Neutrophil (primary cell): Measurements from ENCODE around the gene NOL3.

Experiments used
- H3K27ac ChIP-seq: fragments of 200-600 bp; sonication (generic); 2 replicates; pipeline ENCODE4 v1.5.1; 2016; ENCODE audit warnings: mild to moderate bottlenecking, moderate library complexity
- H3K27me3 ChIP-seq: fragments of 200-600 bp; sonication (generic); 2 replicates; pipeline ENCODE4 v1.6.0; 2016; ENCODE audit warnings: mild to moderate bottlenecking
- H3K36me3 ChIP-seq: fragments of 200-600 bp; sonication (generic); 2 replicates; pipeline ENCODE4 v1.5.1; 2017
- H3K4me1 ChIP-seq, 2 experiments: fragments of 200-600 bp in 1 of 2; sonication (generic) in 1 of 2; 1 replicate in 1 of 2; 2 replicates in 1 of 2; pipeline versions ENCODE4 v1.5.1 to v1.6.1; 2013 to 2016; ENCODE audit warnings: low read depth in 1 of 2, low read length in 1 of 2, mild to moderate bottlenecking in 1 of 2, moderate library complexity in 1 of 2; ENCODE audit not compliant: control insufficient read depth in 1 of 2, insufficient read depth in 1 of 2
- H3K4me3 ChIP-seq, 2 experiments: fragments of 200-600 bp in 1 of 2; sonication (generic) in 1 of 2; 1 replicate in 1 of 2; 2 replicates in 1 of 2; pipeline ENCODE4 v1.5.1; 2013 to 2016; ENCODE audit warnings: low read depth in 1 of 2, low read length in 1 of 2, mild to moderate bottlenecking in 1 of 2, moderate library complexity in 1 of 2
- H3K9me3 ChIP-seq: fragments of 200-600 bp; sonication (generic); 2 replicates; pipeline ENCODE4 v1.5.1; 2016
- TF ChIP-seq, protein P1 (sequence below): fragments of 200-600 bp; sonication (generic); IDR thresholded peaks from 2 replicates; pipeline ENCODE4 v1.5.1; 2016; ENCODE audit warnings: antibody characterized with exemption

The NOL3 gene

DNA sequence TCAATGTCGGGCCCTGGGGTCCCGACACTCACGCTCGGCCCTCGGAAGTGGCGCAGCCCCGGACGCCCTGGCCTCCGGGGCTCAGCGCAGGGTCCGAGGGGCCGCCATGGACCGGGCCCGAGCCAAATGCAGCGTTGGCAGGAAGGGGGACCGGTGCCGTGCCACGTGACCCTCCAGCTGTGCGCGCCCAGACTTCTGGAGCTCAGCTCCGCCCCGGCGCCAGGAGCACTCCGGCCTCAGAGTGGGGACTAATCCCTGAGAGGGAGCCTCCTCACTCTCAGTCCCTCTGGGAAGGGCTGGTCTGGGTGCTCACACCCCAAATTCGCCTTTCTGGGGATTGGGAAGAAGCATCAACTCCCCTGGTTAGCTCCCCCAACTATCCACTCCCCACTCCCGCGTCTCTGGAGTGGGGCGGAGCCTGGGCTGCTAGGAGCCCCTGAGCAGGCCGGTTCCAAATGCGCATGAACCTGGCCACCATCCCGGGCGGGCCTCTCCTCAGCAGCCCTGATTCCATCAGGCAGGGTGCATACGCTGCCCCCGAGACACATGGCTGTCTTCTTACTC, 19.4 kb upstream of the NOL3 start, which contains the start of gene B3GNT9:
TSS of gene B3GNT9 (minus strand) at position 166 of the 564 bp plus-strand sequence. CDS start 513 bp downstream, outside the sequence.
- Histone ChIP-seq H3K36me3 (peaks cover 44% of the 10 kb centered on the region), H3K4me3 (peak within 1 kb of the TSS; percentile 23 to 32), H3K4me1 (peaks cover 38 to 51% of the 10 kb centered on the region in 2 experiments), H3K27ac (no peak within 1 kb of the TSS), H3K9me3 (no peaks in the 10 kb centered on the region), H3K27me3 (peaks cover 69% of the 10 kb centered on the region)
- TF ChIP-seq, protein P1, sequence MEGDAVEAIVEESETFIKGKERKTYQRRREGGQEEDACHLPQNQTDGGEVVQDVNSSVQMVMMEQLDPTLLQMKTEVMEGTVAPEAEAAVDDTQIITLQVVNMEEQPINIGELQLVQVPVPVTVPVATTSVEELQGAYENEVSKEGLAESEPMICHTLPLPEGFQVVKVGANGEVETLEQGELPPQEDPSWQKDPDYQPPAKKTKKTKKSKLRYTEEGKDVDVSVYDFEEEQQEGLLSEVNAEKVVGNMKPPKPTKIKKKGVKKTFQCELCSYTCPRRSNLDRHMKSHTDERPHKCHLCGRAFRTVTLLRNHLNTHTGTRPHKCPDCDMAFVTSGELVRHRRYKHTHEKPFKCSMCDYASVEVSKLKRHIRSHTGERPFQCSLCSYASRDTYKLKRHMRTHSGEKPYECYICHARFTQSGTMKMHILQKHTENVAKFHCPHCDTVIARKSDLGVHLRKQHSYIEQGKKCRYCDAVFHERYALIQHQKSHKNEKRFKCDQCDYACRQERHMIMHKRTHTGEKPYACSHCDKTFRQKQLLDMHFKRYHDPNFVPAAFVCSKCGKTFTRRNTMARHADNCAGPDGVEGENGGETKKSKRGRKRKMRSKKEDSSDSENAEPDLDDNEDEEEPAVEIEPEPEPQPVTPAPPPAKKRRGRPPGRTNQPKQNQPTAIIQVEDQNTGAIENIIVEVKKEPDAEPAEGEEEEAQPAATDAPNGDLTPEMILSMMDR = no peak

DNA sequence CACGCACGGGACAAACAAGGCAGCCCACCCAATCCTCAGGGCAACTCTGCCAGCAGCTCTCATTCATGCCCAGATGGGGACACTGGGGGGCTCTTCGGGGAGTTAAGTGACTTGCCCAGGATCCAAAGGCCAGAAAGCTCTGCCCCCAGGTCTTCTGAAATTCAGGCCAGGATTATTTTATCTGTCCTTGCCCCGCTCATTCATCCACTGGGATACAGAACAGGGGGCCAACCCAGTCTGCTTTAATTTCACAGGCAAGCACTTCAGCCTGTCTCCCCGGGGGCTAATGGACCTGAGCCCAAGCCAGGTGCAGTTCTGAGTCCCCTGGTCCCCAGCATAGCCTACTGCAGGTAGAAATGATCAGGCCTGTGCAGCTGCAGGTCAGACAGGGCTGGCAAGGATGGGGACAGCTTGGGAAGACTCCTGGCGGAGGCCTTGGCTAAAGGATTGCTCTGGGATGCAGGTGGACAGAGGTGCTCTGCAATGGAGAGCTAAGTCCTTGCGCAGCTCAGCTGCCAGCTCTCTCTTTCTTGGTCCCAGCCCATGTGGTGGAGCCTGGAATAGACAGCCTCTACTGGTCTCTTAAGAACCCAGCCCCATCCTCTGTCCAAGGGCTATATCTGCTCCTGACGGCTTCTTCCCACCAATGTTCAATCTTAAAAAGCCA, 18.8 kb upstream of the NOL3 start:
- TF ChIP-seq, protein P1 = no peak
- Histone ChIP-seq H3K4me3 (no peak overlapping the region), H3K36me3 (peaks cover 37% of the 10 kb centered on the region), H3K9me3 (no peaks in the 10 kb centered on the region), H3K27me3 (peaks cover 76% of the 10 kb centered on the region), H3K27ac (no peak overlapping the region), H3K4me1 (peaks cover 31 to 44% of the 10 kb centered on the region in 2 experiments)

DNA sequence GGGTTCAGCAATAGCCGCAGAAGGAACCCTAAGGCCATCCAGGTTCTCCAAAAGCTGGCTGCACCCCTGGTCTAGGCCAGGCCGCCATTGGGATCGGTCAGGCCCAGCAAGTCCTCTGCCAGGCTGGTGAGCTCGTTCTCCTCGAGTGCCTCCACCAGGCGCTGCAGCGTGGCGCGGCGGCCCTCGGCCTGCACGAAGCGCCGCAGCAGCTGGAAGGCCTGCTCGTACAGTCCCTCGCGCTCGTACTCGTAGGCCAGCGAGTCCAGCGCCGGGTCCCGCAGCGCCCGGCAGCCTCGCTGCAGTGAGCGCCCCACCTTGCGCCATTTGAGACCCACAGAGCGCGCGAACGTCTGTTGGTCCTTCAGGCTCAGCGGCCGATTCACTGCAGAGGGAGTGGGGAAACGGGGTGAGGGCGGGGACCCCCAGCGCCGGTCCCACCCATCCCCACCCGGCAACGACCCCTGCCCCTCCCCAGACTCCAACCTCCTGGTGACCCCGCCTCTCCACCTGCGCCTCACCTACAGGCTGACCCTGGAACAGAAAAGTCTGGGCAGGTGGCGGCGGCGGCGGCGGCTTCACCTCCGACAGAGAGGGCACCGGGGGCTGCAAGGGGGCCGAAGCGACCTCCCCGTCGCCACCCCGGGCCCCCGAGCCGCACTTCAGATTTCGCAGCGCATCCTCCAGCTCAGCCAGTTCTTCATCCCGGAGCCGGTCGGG, 15.6 kb upstream of the NOL3 start:
- Histone ChIP-seq H3K36me3 (peaks cover 8% of the 10 kb centered on the region), H3K4me1 (peaks cover 44 to 54% of the 10 kb centered on the region in 2 experiments), H3K4me3 (peak overlapping the region; percentile 34 to 58), H3K9me3 (no peaks in the 10 kb centered on the region), H3K27me3 (peaks cover 68% of the 10 kb centered on the region), H3K27ac (no peak overlapping the region)
- TF ChIP-seq, protein P1 = no peak

DNA sequence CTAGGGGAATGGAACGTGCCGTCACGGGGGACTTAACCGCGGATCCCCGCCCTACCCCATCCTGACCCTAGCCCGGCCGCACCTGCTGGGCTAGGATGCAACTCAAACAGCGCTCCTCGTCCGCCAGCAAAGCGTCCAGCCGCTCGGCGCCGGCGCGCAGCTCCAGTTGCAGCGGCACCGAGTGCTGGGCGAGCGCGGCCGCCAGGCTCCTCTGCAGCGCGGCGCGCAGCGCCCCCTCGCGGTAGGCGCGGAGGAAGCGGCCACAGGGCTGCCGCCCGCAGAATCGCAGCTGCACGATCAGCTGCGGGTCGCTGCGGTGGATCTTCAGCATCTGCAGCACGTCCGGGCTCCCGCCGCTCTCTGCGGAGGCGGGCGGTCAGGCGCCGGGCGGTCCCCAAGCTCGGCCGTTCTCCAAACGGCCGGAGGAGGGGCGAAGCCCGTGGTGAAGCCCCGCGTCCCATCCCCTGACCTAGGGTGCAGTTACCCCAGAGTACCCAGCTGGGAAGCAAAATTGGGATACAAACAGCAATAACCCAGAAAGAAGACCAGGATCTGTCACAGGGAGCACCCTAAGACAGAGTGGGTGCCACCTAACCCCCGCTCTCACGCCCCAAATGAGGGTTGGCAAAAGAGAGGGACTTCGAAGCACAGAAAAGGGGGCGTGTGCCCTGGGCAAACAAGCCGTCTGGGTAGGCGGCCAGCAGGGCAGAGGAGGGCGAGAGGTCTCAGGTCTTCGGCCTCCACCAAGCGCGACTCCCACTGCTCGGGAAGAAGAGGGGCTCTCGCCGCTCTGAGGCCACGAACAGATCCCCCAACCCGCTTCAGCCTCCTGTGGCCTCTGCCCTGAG, 14.8 kb upstream of the NOL3 start:
- TF ChIP-seq, protein P1 = peak; percentile 94
- peaks cover 60% of the 10 kb centered on the region for H3K27me3 ChIP-seq
- H3K4me1 ChIP-seq = peaks cover 43 to 54% of the 10 kb centered on the region in 2 experiments
- no peaks in the 10 kb centered on the region for H3K9me3 ChIP-seq
- peak overlapping the region; percentile 34 to 58 for H3K4me3 ChIP-seq
- no peak overlapping the region for H3K27ac ChIP-seq
- peaks cover 8% of the 10 kb centered on the region for H3K36me3 ChIP-seq
